K562 (cell line): ENCODE results near the gene TAS1R3. TPM values are rescaled to one million over a fixed set of nuclear protein-coding genes. Genes with fewer than 3 reads are reported as not detected.

Source experiments
- BMI1 ChIP-seq: fragments of 150-350 bp; IDR thresholded peaks from 2 replicates; pipeline ENCODE4 v1.6.1; 2014; ENCODE audit warnings: low read length
- KAT2B ChIP-seq: IDR thresholded peaks from one replicate; pipeline ENCODE4 v1.6.1; 2012; ENCODE audit warnings: low read depth, mild to moderate bottlenecking, control low read depth, inconsistent platforms, low read length, moderate library complexity
- KDM5B ChIP-seq: fragments of 200-600 bp; sonication (generic); IDR thresholded peaks from 2 replicates; pipeline ENCODE4 v1.6.1; 2012; ENCODE audit warnings: low read depth, mild to moderate bottlenecking, moderate library complexity, low read length, control low read depth, inconsistent platforms; ENCODE audit not compliant: insufficient replicate concordance
- KLF1 ChIP-seq: fragments of 450-650 bp; IDR thresholded peaks from 2 replicates; pipeline ENCODE4 v1.6.1; 2016; ENCODE audit warnings: missing genetic modification characterization, missing compliant biosample characterization
- MCM3 ChIP-seq: fragments of 450-650 bp; IDR thresholded peaks from 2 replicates; pipeline ENCODE4 v1.6.1; 2016
- POLR2G ChIP-seq: fragments of 200-400 bp; formaldehyde crosslinking; IDR thresholded peaks from 2 replicates; pipeline ENCODE4 v1.6.1; 2017; ENCODE audit warnings: low read depth, mild to moderate bottlenecking, antibody characterized with exemption, low read length, moderate library complexity
- SNIP1 ChIP-seq: fragments of 450-650 bp; IDR thresholded peaks from 2 replicates; pipeline ENCODE4 v1.7.1; 2017; ENCODE audit warnings: low read depth, mild to moderate bottlenecking
- ZNF830 ChIP-seq: fragments of 250-450 bp; sonication (Bioruptor Pico); IDR thresholded peaks from 2 replicates; pipeline ENCODE4 v1.5.0; 2021; ENCODE audit warnings: mild to moderate bottlenecking
- polyA plus RNA-seq, 8 experiments: library from polyadenylated mRNA; depleted of rRNA in 4 of 8; stranded (reverse) in 5 of 8; unstranded in 3 of 8; fragments of >200 nt; fragmentation: Nextera tagmentation in 2 of 8; fragmentation: Illumina TruSeq in 1 of 8; extraction: Ambion mirVana in 2 of 8; extraction: Trizol in 1 of 8; gene quantifications; 2 replicates each; pipeline versions ENCODE4 v1.2.1 to v1.2.3, GENCODE V29; 2011 to 2014; ENCODE audit warnings: inconsistent platforms in 1 of 8, missing spikeins in 1 of 8
- total RNA-seq, 7 experiments: library from RNA; depleted of rRNA in 6 of 7; stranded (reverse); fragments of >200 nt in 6 of 7; fragmentation: Illumina TruSeq in 2 of 7; extraction: Trizol in 2 of 7; gene quantifications; 2 replicates each; pipeline versions ENCODE4 v1.2.1 to v1.2.3, GENCODE V29; 2011 to 2021; ENCODE audit warnings: low replicate concordance in 1 of 7
- TF ChIP-seq, protein P1 (sequence below), 3 experiments: fragments of 200-800 bp in 1 of 3; sonication (Bioruptor generic) in 1 of 3; sonication (generic) in 1 of 3; formaldehyde crosslinking in 1 of 3; IDR thresholded peaks; 2 replicates each; pipeline versions ENCODE4 v1.6.1 to v1.8.0; 2016 to 2022; ENCODE audit warnings: mild to moderate bottlenecking in 2 of 3, missing compliant biosample characterization in 2 of 3, missing genetic modification characterization in 2 of 3, missing genetic modification reagents in 1 of 3
- TF ChIP-seq, protein P2 (sequence below), 2 experiments: IDR thresholded peaks; 2 replicates each; pipeline ENCODE4 v1.6.1; 2011; ENCODE audit warnings: borderline replicate concordance in 1 of 2, control low read depth in 1 of 2, low read depth in 1 of 2, low read length in 1 of 2, mild to moderate bottlenecking in 1 of 2, mixed read lengths in 1 of 2, moderate library complexity in 1 of 2; ENCODE audit not compliant: insufficient read depth in 1 of 2, insufficient read length in 1 of 2, poor library complexity in 1 of 2, severe bottlenecking in 1 of 2; ENCODE audit errors: extremely low read depth in 1 of 2
- TF ChIP-seq, protein P3 (sequence below): sonication (generic); formaldehyde crosslinking; IDR thresholded peaks from 2 replicates; pipeline ENCODE4 v1.8.0; 2022; ENCODE audit warnings: mild to moderate bottlenecking, missing genetic modification reagents

The TAS1R3 gene
- total and polyA plus RNA-seq, 9 of the 15 experiments (the other 6 are each of a cell fraction or from before 2014, with no cell fraction given) = 0.07 to 0.13 TPM; not detected in 7

DNA sequence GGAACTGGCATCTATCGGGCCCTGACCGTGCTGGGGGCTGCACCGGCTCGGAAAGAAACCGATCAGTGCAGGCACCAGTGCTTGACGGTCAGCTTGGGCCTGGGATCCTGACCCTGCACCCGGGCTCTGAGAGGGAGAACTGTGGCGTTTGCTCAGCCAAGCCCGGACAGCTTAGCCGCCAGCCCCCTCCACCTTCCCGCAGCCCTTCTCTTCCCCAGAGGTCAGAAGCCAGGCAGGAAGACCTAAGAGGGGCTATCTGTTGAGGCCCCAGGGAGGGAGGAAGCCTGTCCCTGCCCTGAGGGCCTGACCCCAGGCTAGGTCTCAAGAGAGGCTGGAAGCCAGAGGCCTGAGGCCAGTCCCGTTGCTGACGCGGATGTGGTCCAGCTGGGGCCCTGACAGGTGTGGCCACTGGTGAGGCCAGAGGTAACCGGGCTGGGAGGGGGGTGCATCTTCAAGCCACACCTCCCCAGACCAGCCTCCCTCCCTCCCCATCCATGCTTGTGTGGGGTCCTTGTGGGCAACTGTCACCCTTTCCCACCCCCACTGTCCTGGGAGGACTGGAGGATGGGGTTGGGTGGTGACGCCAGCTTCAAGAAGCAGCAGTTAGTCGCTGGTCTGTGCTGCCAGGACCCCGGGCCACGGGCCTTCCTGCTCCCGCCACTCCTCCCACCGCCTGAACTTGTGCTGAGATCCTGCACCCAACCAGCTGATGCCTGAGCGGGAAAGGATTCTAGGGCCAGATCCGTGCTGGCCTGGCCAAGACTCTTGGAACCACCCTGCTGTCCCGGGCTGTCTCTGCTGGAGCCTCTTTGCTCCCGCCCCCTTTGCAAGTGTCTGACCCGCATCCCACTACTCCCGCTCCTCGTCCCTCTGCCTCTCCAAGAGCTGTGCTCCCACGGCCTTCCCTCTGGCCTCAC is 20.7 kb downstream of the TAS1R3 start (continued):
- TF ChIP-seq, protein P1, sequence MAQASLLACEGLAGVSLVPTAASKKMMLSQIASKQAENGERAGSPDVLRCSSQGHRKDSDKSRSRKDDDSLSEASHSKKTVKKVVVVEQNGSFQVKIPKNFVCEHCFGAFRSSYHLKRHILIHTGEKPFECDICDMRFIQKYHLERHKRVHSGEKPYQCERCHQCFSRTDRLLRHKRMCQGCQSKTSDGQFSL (CRISPR knock-in tag; IDR thresholded peaks at IDR 0.05) = peak; percentile 41; the same call in 1 of the 2 replicates
- TF ChIP-seq, protein P1 (tag; IDR thresholded peaks at IDR 0.05) = no peak
- no peak for TF ChIP-seq BMI1
- peak; percentile 69 for TF ChIP-seq POLR2G
- no peak for TF ChIP-seq MCM3
- TF ChIP-seq ZNF830 (CRISPR knock-in tag) = no peak
- TF ChIP-seq, protein P2, sequence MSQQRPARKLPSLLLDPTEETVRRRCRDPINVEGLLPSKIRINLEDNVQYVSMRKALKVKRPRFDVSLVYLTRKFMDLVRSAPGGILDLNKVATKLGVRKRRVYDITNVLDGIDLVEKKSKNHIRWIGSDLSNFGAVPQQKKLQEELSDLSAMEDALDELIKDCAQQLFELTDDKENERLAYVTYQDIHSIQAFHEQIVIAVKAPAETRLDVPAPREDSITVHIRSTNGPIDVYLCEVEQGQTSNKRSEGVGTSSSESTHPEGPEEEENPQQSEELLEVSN (IDR thresholded peaks at IDR 0.05; ENCODE audit: borderline replicate concordance in 1 of 2, extremely low read depth in 1 of 2, insufficient read depth in 1 of 2, insufficient read length in 1 of 2, low read depth in 1 of 2, low read length in 1 of 2, poor library complexity in 1 of 2, severe bottlenecking in 1 of 2) = peak in 1 of 2 experiments; percentile 30
- no peak for TF ChIP-seq KAT2B
- TF ChIP-seq, protein P3, sequence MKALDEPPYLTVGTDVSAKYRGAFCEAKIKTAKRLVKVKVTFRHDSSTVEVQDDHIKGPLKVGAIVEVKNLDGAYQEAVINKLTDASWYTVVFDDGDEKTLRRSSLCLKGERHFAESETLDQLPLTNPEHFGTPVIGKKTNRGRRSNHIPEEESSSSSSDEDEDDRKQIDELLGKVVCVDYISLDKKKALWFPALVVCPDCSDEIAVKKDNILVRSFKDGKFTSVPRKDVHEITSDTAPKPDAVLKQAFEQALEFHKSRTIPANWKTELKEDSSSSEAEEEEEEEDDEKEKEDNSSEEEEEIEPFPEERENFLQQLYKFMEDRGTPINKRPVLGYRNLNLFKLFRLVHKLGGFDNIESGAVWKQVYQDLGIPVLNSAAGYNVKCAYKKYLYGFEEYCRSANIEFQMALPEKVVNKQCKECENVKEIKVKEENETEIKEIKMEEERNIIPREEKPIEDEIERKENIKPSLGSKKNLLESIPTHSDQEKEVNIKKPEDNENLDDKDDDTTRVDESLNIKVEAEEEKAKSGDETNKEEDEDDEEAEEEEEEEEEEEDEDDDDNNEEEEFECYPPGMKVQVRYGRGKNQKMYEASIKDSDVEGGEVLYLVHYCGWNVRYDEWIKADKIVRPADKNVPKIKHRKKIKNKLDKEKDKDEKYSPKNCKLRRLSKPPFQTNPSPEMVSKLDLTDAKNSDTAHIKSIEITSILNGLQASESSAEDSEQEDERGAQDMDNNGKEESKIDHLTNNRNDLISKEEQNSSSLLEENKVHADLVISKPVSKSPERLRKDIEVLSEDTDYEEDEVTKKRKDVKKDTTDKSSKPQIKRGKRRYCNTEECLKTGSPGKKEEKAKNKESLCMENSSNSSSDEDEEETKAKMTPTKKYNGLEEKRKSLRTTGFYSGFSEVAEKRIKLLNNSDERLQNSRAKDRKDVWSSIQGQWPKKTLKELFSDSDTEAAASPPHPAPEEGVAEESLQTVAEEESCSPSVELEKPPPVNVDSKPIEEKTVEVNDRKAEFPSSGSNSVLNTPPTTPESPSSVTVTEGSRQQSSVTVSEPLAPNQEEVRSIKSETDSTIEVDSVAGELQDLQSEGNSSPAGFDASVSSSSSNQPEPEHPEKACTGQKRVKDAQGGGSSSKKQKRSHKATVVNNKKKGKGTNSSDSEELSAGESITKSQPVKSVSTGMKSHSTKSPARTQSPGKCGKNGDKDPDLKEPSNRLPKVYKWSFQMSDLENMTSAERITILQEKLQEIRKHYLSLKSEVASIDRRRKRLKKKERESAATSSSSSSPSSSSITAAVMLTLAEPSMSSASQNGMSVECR (CRISPR knock-in tag) = 0 out of 2 replicates have a peak, but pooled peaks have one; percentile 37
- TF ChIP-seq SNIP1 = no peak
- peak; percentile 47 for TF ChIP-seq KDM5B
- TF ChIP-seq KLF1 (tag) = no peak
